MCF 10A (cell line): ENCODE data around the gene HBG1. TPM values are rescaled to one million over a fixed set of nuclear protein-coding genes. Genes with fewer than 3 reads are reported as not detected.

ENCODE experiments used
- BruUV-seq: library from RNA; stranded (reverse); fragments of 400-500 nt; replicated peaks from 2 replicates; lab custom pipeline; 2021; lab: Mats Ljungman, UMichigan
- CTCF ChIA-PET: fragments of 300-600 bp; sonication (Branson Sonifier 250); formaldehyde crosslinking; extraction: SDS; loops from one replicate; lab custom pipeline; 2021; ENCODE audit warnings: antibody characterized with exemption, inconsistent platforms; lab: Yijun Ruan, JAX
- POLR2A ChIA-PET: fragments of 300-600, 350-650 bp; sonication (Branson Sonifier 250); formaldehyde crosslinking; extraction: SDS; loops from one replicate; lab custom pipeline; 2020; ENCODE audit warnings: antibody characterized with exemption, inconsistent platforms; lab: Yijun Ruan, JAX
- DNase-seq: peaks from one replicate; pipeline ENCODE4 v3.0.0-alpha.2; 2018; ENCODE audit not compliant: unreplicated experiment
- H3K27ac Mint-ChIP-seq: one replicate; pipeline ENCODE4 v1.8.0; 2022; ENCODE audit warnings: mild to moderate bottlenecking, low read depth, mixed read lengths; ENCODE audit not compliant: unreplicated experiment
- H3K27me3 Mint-ChIP-seq: one replicate; pipeline ENCODE4 v1.8.0; 2022; ENCODE audit warnings: mixed read lengths; ENCODE audit not compliant: insufficient read depth, unreplicated experiment
- H3K36me3 Mint-ChIP-seq: one replicate; pipeline ENCODE4 v1.8.0; 2022; ENCODE audit warnings: mild to moderate bottlenecking, moderate library complexity, mixed read lengths; ENCODE audit not compliant: insufficient read depth, unreplicated experiment
- H3K4me1 Mint-ChIP-seq: one replicate; pipeline ENCODE4 v1.8.0; 2022; ENCODE audit warnings: mixed read lengths; ENCODE audit not compliant: insufficient read depth, unreplicated experiment
- H3K4me3 Mint-ChIP-seq: one replicate; pipeline ENCODE4 v1.8.0; 2022; ENCODE audit warnings: mild to moderate bottlenecking, moderate library complexity, mixed read lengths; ENCODE audit not compliant: unreplicated experiment
- H3K9me3 Mint-ChIP-seq: one replicate; pipeline ENCODE4 v1.8.0; 2022; ENCODE audit warnings: mixed read lengths; ENCODE audit not compliant: unreplicated experiment
- intact Hi-C: fragments of 100-400 bp; cut with micrococcal nuclease; formaldehyde crosslinking; loops from 2 replicates; pipeline ENCODE4 v1.14.1; 2022
- total RNA-seq: library from RNA; stranded (reverse); gene quantifications from 2 replicates; pipeline ENCODE4 v1.2.3, GENCODE V29; 2022
- TF ChIP-seq, protein P1 (sequence below): fragments of 200-600 bp; IDR thresholded peaks from one replicate; pipeline ENCODE4 v1.8.0; 2022; ENCODE audit warnings: antibody characterized with exemption, mild to moderate bottlenecking; ENCODE audit not compliant: unreplicated experiment

The HBG1 gene
- total RNA-seq, 1 experiment from 2014 or later = not detected

DNA sequence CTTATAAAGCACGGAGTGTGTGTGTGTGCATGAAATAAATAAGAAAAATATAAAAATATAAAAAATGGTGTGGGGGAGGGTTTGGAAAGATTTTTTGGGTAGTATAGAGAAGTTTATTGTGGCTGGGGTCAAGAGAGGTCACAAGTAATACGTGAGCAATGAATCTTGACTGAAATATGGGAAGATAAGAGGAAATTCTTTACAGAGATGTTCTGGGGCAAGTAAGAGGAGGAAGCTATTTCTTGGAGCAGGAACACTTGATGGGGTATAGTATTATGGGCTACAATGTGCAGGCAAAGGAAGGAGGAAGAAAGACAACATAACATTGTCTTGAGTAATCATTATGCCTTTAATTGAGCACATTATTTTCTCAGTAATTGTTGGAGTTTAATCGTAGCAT is 17.5 kb downstream of the HBG1 start:
- no TSS peak for BruUV-seq
- no peak for DNase-seq

DNA sequence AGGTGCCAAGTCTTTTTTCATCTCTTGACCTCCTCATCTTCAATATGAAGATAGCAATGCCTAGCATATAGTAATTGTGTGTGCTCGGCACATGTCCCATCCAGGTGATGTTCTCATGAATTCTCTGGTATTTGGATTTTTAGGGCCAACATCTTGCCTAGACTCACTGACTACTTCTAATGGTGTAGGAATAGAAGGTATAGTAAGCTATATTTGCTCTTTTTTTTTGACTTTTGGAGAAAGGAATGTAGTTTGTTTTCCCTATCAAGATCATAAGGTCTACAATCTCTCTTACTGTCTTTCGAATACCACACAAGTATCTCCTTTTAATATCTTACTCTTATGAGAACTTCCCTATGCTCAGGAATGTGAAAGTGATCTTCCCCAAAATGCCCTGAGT is 18.5 kb downstream of the HBG1 start:
- ChIA-PET POLR2A (no interaction called here), CTCF (interaction anchor here (0.6 to 1.0 kb wide), 2 partner anchors 106 to 358 kb away, joined by 3 read pairs; no protein-coding TSS in a partner anchor)
- intact Hi-C loops = no loop called here
- Mint-ChIP-seq H3K4me1 (peaks cover 6% of the 10 kb centered on the region), H3K4me3 (no peak overlapping the region), H3K27ac (no peak overlapping the region), H3K36me3 (no peaks in the 10 kb centered on the region), H3K27me3 (no peaks in the 10 kb centered on the region), H3K9me3 (no peaks in the 10 kb centered on the region)
- BruUV-seq = no TSS peak
- TF ChIP-seq, protein P1, sequence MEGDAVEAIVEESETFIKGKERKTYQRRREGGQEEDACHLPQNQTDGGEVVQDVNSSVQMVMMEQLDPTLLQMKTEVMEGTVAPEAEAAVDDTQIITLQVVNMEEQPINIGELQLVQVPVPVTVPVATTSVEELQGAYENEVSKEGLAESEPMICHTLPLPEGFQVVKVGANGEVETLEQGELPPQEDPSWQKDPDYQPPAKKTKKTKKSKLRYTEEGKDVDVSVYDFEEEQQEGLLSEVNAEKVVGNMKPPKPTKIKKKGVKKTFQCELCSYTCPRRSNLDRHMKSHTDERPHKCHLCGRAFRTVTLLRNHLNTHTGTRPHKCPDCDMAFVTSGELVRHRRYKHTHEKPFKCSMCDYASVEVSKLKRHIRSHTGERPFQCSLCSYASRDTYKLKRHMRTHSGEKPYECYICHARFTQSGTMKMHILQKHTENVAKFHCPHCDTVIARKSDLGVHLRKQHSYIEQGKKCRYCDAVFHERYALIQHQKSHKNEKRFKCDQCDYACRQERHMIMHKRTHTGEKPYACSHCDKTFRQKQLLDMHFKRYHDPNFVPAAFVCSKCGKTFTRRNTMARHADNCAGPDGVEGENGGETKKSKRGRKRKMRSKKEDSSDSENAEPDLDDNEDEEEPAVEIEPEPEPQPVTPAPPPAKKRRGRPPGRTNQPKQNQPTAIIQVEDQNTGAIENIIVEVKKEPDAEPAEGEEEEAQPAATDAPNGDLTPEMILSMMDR = no peak
- no peak for DNase-seq

More for the DNA sequence above, 17.5 kb downstream of the HBG1 start:
- Mint-ChIP-seq H3K36me3 (no peaks in the 10 kb centered on the region), H3K9me3 (no peaks in the 10 kb centered on the region), H3K27ac (no peak overlapping the region), H3K27me3 (no peaks in the 10 kb centered on the region), H3K4me1 (no peaks in the 10 kb centered on the region), H3K4me3 (no peak overlapping the region)
- POLR2A ChIA-PET = no interaction called here
- TF ChIP-seq, protein P1 = no peak
- CTCF ChIA-PET = no interaction called here
- intact Hi-C loops = no loop called here

DNA sequence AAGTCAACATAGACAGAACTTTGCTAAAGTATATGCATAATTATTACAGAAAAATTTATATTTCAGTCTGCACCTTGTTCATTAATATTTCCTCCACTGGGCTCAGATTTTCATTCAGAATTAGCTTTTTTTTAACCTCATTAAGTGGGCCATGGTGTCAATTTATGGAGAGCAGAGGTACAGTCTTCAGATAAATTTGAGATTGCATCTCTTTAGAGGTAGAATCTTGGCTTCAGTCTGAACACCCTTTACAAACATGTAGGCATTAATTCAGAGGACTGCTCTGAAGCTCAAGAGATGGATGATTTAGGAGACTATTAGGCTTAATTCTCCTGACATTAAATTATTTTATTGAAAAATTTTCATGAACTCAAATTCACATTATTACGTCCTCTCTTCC is 19.4 kb downstream of the HBG1 start:
- Mint-ChIP-seq H3K27me3 (peaks cover under 1% of the 10 kb centered on the region), H3K9me3 (no peaks in the 10 kb centered on the region), H3K36me3 (no peaks in the 10 kb centered on the region), H3K4me3 (no peak overlapping the region), H3K27ac (no peak overlapping the region), H3K4me1 (peaks cover 6% of the 10 kb centered on the region)
- CTCF ChIA-PET = interaction anchor here (0.7 to 1.1 kb wide), 3 partner anchors 49 to 178 kb away, joined by 3 read pairs; no protein-coding TSS in a partner anchor
- DNase-seq = no peak
- TF ChIP-seq, protein P1 = no peak
- POLR2A ChIA-PET = no interaction called here
- no TSS peak for BruUV-seq
- intact Hi-C loops = no loop called here

DNA sequence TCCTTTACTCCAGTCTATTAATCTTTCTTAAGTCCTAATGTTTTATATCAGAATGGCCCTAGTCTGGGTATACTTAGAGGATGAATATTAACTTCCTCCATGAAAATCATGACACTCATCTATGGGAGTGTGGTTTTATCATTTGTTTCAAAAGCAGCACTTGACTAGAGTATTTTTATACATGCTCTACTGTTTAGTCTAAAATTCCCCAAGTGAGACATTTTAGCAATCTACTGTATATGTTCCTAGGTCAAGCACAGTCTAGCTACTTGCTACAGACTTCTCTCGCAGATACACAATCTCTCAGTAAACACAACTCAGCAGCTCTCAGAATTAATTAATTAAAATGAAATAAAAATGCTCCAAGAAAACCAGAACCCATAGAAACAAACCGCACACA is 19.9 kb downstream of the HBG1 start:
- Mint-ChIP-seq H3K9me3 (no peaks in the 10 kb centered on the region), H3K27me3 (peaks cover 5% of the 10 kb centered on the region), H3K27ac (no peak overlapping the region), H3K4me3 (no peak overlapping the region), H3K4me1 (peaks cover 6% of the 10 kb centered on the region), H3K36me3 (no peaks in the 10 kb centered on the region)
- POLR2A ChIA-PET = no interaction called here
- DNase-seq = no peak
- CTCF ChIA-PET = interaction anchor here (0.7 to 1.1 kb wide), 2 partner anchors 50 to 179 kb away, joined by 3 read pairs; no protein-coding TSS in a partner anchor
- TF ChIP-seq, protein P1 = no peak
- intact Hi-C loops = no loop called here
- BruUV-seq = no TSS peak
